B cell (primary cell): Measurements from ENCODE around the gene PGAM5. TPM values are rescaled to one million over a fixed set of nuclear protein-coding genes. Genes with fewer than 3 reads are reported as not detected.

Experiments used
- ATAC-seq: fragments of 200-7000 bp; cut with Tn5 transposase; one replicate; pipeline ENCODE4 v1.10.0; 2021; ENCODE audit warnings: low read depth, mild to moderate bottlenecking, moderate number of reproducible peaks, moderate library complexity
- CTCF ChIA-PET: fragments of 350-600 bp; sonication (Branson Sonifier 250); formaldehyde crosslinking; loops from one replicate; lab custom pipeline; 2021; ENCODE audit warnings: antibody characterized with exemption, inconsistent platforms; lab: Charles Lee
- POLR2A ChIA-PET: fragments of 350-600 bp; sonication (Branson Sonifier 250); formaldehyde crosslinking; loops from one replicate; lab custom pipeline; 2021; ENCODE audit warnings: antibody characterized with exemption; lab: Charles Lee
- DNase-seq: peaks from one replicate; pipeline ENCODE4 v3.0.0; 2013
- H2AFZ ChIP-seq: 2 replicates; pipeline ENCODE4 v1.6.1; 2012; ENCODE audit warnings: mild to moderate bottlenecking, low read depth, low read length; ENCODE audit not compliant: insufficient read depth, poor library complexity, severe bottlenecking
- H3K27ac ChIP-seq, 2 donors: 1 replicate in 1 of 2; 2 replicates in 1 of 2; pipeline ENCODE4 v1.5.1; 2012 to 2013; ENCODE audit warnings: low read length in 2 of 2, mild to moderate bottlenecking in 2 of 2, moderate library complexity in 1 of 2
- H3K27me3 ChIP-seq, 4 experiments: fragments of 200-600 bp in 1 of 4; sonication (generic) in 1 of 4; replicated peaks in 1 of 4; 1 replicate in 2 of 4; 2 replicates in 2 of 4; pipeline versions ENCODE4 v1.6.1 to v1.7.0; 2013 to 2016; ENCODE audit warnings: low read length in 3 of 4, mild to moderate bottlenecking in 2 of 4, mixed read lengths in 1 of 4, moderate library complexity in 1 of 4; ENCODE audit not compliant: insufficient read depth in 4 of 4, control insufficient read depth in 3 of 4; ENCODE audit errors: control extremely low read depth in 1 of 4
- H3K36me3 ChIP-seq, 2 experiments: replicated peaks in 1 of 2; 1 replicate in 1 of 2; 2 replicates in 1 of 2; pipeline versions ENCODE4 v1.6.1 to v1.7.1; 2013; ENCODE audit warnings: low read length in 1 of 2; ENCODE audit not compliant: insufficient read depth in 2 of 2, control insufficient read depth in 1 of 2; ENCODE audit errors: control extremely low read depth in 1 of 2, extremely low read depth in 1 of 2
- H3K4me1 ChIP-seq, 2 donors: fragments of 200-600 bp in 1 of 2; sonication (generic) in 1 of 2; 1 replicate in 1 of 2; 2 replicates in 1 of 2; pipeline versions ENCODE4 v1.5.1 to v1.6.1; 2013 to 2017; ENCODE audit warnings: low read length in 2 of 2; ENCODE audit not compliant: control insufficient read depth in 2 of 2, insufficient read depth in 2 of 2
- H3K4me2 ChIP-seq: replicated peaks from 2 replicates; pipeline ENCODE3; 2012; ENCODE audit warnings: mild to moderate bottlenecking, low read depth, low read length; ENCODE audit not compliant: poor library complexity, severe bottlenecking
- H3K4me3 ChIP-seq, 5 experiments: fragments of 200-600 bp in 1 of 5; sonication (generic) in 1 of 5; 1 replicate in 3 of 5; 2 replicates in 2 of 5; pipeline versions ENCODE4 v1.5.1 to v1.7.0; 2011 to 2016; ENCODE audit warnings: low read length in 4 of 5, mild to moderate bottlenecking in 4 of 5, low read depth in 2 of 5, control low read depth in 1 of 5, moderate library complexity in 1 of 5; ENCODE audit not compliant: insufficient read depth in 1 of 5; ENCODE audit errors: control extremely low read depth in 1 of 5, extremely low read depth in 1 of 5
- H3K79me2 ChIP-seq: fragments of 200-600 bp; sonication (generic); one replicate; pipeline ENCODE4 v1.6.0; 2016; ENCODE audit warnings: low read length; ENCODE audit not compliant: control insufficient read depth, insufficient read depth
- H3K9ac ChIP-seq: fragments of 200-600 bp; sonication (generic); 2 replicates; pipeline ENCODE4 v1.6.1; 2017; ENCODE audit warnings: mild to moderate bottlenecking, low read length, moderate library complexity
- H3K9me3 ChIP-seq, 3 donors: one replicate each; pipeline versions ENCODE4 v1.6.1 to v1.7.1; 2013; ENCODE audit warnings: low read length in 2 of 3; ENCODE audit not compliant: control insufficient read depth in 2 of 3, insufficient read depth in 1 of 3; ENCODE audit errors: control extremely low read depth in 1 of 3
- H4K20me1 ChIP-seq: 2 replicates; pipeline ENCODE4 v1.6.0; 2012; ENCODE audit warnings: mild to moderate bottlenecking, low read length; ENCODE audit not compliant: insufficient read depth, control insufficient read depth, poor library complexity, severe bottlenecking
- H3K27ac Mint-ChIP-seq: one replicate; pipeline ENCODE4 v1.8.0; 2021; ENCODE audit warnings: mixed read lengths
- H3K27me3 Mint-ChIP-seq: one replicate; pipeline ENCODE4 v1.8.0; 2021; ENCODE audit warnings: mixed read lengths
- H3K4me1 Mint-ChIP-seq: one replicate; pipeline ENCODE4 v1.8.0; 2021; ENCODE audit warnings: mixed read lengths
- H3K4me3 Mint-ChIP-seq: one replicate; pipeline ENCODE4 v1.8.0; 2021; ENCODE audit warnings: mixed read lengths
- H3K9me3 Mint-ChIP-seq: one replicate; pipeline ENCODE4 v1.8.0; 2022; ENCODE audit warnings: mixed read lengths; ENCODE audit not compliant: insufficient read depth
- CTCF ChIP-seq: fragments of 200-600 bp; IDR thresholded peaks from one replicate; pipeline ENCODE4 v1.8.0; 2022; ENCODE audit warnings: antibody characterized with exemption, mild to moderate bottlenecking
- EZH2 ChIP-seq: IDR thresholded peaks from 2 replicates; pipeline ENCODE4 v1.6.1; 2012; ENCODE audit warnings: borderline replicate concordance, low read depth, mild to moderate bottlenecking, moderate library complexity, low read length; ENCODE audit not compliant: insufficient read depth, poor library complexity, severe bottlenecking
- WGBS: methylation state at CpG from one replicate; pipeline ENCODE4 v1.1.5; 2013; ENCODE audit warnings: missing lambda C conversion rate; ENCODE audit not compliant: insufficient coverage; 5-methylcytosine and 5-hydroxymethylcytosine counted together
- intact Hi-C: fragments of 100-400 bp; cut with micrococcal nuclease; formaldehyde crosslinking; loops from one replicate; pipeline ENCODE4 v1.10.0; 2022
- polyA plus RNA-seq: library from polyadenylated mRNA; depleted of rRNA; stranded (reverse); fragments of >200 nt; gene quantifications from 2 replicates; pipeline ENCODE4 v1.2.3, GENCODE V29; 2012
- total RNA-seq, 2 donors: library from RNA; stranded (reverse); fragments of 120-200 nt in 1 of 2; gene quantifications; 1 replicate in 1 of 2; 2 replicates in 1 of 2; pipeline versions ENCODE4 v1.2.3 to v1.2.4, GENCODE V29; 2013 to 2022

Gene PGAM5
- total and polyA plus RNA-seq, 2 donors (not counting 1 experiment from before 2014, with no cell fraction given) = 14.6 to 29.9 TPM

- ATAC-seq (no peak), DNase-seq (no peak)
- no peaks in the 10 kb centered on the region for H3K9me3 Mint-ChIP-seq
- no peak for TF ChIP-seq EZH2
- TF ChIP-seq CTCF = no peak
- intact Hi-C loops = no loop called here
- H3K36me3 ChIP-seq = peaks cover 2 to 69% of the 10 kb centered on the region in 2 experiments
- no peaks in the 10 kb centered on the region for H4K20me1 ChIP-seq
- H3K4me2 ChIP-seq = no peak overlapping the region
- no peak overlapping the region for H3K27ac ChIP-seq
- no peak overlapping the region for H2AFZ ChIP-seq
- no peaks in the 10 kb centered on the region for H3K4me1 ChIP-seq
- no peaks in the 10 kb centered on the region for H3K27me3 ChIP-seq
- H3K9me3 ChIP-seq = no peaks in the 10 kb centered on the region
- CTCF ChIA-PET = no interaction called here
- no peak overlapping the region for H3K4me3 Mint-ChIP-seq
- no peaks in the 10 kb centered on the region for H3K79me2 ChIP-seq
- WGBS = 90% methylated on average over 20 of the region's 21 CpGs
- no peak overlapping the region for H3K4me3 ChIP-seq
- POLR2A ChIA-PET = no interaction called here
- no peaks in the 10 kb centered on the region for H3K27me3 Mint-ChIP-seq
- no peaks in the 10 kb centered on the region for H3K4me1 Mint-ChIP-seq
- H3K27ac Mint-ChIP-seq = no peak overlapping the region
- H3K9ac ChIP-seq = no peak overlapping the region
These were observed 46.2 kb upstream of the PGAM5 start for GRCh38 chr12:132664206-132665148.

GRCh38 chr12:132665149-132665491 lies 45.5 kb upstream of the PGAM5 start:
- H3K27ac Mint-ChIP-seq = no peak overlapping the region
- POLR2A ChIA-PET = no interaction called here
- CTCF ChIA-PET = no interaction called here
- H3K79me2 ChIP-seq = no peaks in the 10 kb centered on the region
- no peak overlapping the region for H3K27ac ChIP-seq
- intact Hi-C loops = no loop called here
- no peaks in the 10 kb centered on the region for H3K27me3 ChIP-seq
- no peaks in the 10 kb centered on the region for H4K20me1 ChIP-seq
- ATAC-seq (no peak), DNase-seq (no peak)
- H3K36me3 ChIP-seq = peaks cover 2 to 65% of the 10 kb centered on the region in 2 experiments
- TF ChIP-seq CTCF (no peak), EZH2 (no peak)
- no peaks in the 10 kb centered on the region for H3K27me3 Mint-ChIP-seq
- WGBS = 98% methylated on average over 13 of the region's 13 CpGs
- H3K4me2 ChIP-seq = no peak overlapping the region
- no peaks in the 10 kb centered on the region for H3K4me1 ChIP-seq
- H3K9ac ChIP-seq = no peak overlapping the region
- H3K9me3 ChIP-seq = no peaks in the 10 kb centered on the region
- no peak overlapping the region for H3K4me3 Mint-ChIP-seq
- H3K4me1 Mint-ChIP-seq = no peaks in the 10 kb centered on the region
- no peak overlapping the region for H2AFZ ChIP-seq
- H3K9me3 Mint-ChIP-seq = no peaks in the 10 kb centered on the region
- H3K4me3 ChIP-seq = no peak overlapping the region
